Jurkat, Clone E6-1 (cell line): ENCODE data around the gene TFEC.
"Not testable (repeated sequence)": the region's sequence is repeated elsewhere in the genome, so short reads cannot be mapped to it uniquely, and the experiment has no call there.

ENCODE experiments used
- DNase-seq: peaks from one replicate; pipeline ENCODE4 v3.0.0-alpha.2; 2011; ENCODE audit warnings: low read depth, low spot score
- H3K4me3 ChIP-seq: 2 replicates; pipeline ENCODE4 v1.5.1; 2011; ENCODE audit warnings: mild to moderate bottlenecking, low read length, control low read depth, moderate library complexity

The TFEC gene

DNA sequence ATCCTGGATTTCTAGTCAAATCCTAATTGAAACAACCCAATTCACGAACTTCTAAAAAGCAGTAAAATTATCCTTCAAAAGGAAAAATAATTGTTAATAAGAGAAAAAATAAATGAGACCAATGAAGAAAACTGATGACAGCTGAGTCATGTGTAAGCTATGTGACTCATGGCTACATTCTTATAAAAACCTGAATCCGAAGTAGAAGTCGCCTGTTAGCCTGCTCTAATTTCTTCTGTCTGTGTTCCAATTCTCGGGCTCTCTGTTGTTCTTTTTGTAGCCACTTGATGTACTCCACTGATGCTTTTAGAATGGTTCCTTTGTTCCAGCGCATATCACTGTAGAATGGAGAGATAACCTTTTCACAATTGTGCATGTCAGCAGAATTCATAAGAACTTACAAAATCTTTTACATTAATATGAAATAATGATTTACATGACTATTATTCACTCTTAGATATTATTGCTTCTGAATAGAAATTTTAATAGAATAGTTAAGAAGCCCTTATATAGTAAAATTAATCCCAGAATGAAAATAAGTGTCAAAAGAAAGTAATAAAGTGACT lies 88.8 kb downstream of the TFEC start:
- DNase-seq, result no peak
- H3K4me3 ChIP-seq, result no peak overlapping the region

DNA sequence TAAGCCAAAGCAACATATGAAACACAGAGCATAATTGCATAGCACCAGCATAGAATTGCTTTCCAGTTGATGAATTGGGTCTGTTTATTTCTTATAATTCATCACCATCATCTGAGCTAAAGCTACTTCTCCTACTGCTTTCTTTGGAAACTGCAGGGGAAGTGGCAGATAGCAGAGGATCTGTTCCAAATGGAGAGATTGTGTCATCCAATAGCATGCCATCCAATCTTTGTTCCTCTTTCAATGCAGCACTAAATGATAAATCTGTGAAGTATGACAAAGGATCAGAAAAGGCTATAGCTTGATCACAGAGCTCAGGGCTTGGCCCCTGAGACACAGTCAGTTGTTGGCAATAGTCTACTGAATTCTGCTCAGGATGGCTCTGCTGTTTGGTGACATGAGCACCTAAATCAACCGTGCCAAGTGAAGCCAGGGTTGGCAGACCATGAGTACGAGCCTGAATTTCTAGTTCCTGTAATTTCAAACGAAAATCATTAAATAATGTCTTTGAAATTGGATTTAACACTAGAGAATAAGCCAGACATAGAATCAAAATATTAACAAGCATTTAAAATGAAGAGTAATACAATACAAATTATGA lies 90.0 kb downstream of the TFEC start:
- no peak for DNase-seq
- H3K4me3 ChIP-seq, result no peak overlapping the region

DNA sequence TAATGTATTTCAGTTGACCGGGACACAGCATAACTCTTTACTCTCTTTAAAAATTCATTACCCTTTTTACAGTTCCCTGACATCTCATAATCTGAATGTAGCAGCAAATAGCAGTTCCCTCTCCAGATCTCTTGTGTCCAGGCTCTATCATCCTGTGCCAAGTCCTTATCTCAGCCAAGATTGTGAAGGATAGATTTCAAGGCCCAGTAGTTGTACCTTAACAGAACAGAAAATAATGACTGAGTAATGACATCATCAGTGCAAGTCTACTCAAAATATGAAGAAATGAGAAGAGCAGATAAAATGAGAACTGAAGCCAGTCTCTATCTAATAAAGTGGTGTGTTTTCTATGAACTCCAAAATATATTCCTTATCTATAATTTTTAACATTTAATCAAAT lies 92.6 kb downstream of the TFEC start:
- no peak overlapping the region for H3K4me3 ChIP-seq
- no peak for DNase-seq

- no peak overlapping the region for H3K4me3 ChIP-seq
- DNase-seq, result no peak
Measured at GRCh38 chr7:115933471-115933870, 97.1 kb downstream of the TFEC start.

DNA sequence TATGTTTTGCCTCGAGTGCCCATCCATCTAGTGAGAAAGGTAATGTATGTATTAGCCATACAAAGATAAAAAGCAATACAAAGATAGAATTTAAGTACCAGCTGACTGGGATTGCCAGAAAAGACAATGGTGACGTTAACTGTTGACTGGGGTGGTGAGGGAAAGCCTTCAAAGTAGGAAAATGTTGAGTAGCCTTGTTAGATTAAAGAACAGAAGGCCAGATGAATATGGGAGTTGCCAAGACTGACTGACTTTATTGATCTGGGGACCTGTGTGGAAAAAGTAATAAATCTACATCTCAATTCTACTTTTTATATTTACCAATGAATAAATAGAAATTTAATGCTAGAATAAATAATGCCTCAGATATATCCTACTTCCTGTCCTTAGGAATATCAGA lies 97.7 kb downstream of the TFEC start:
- no peak for DNase-seq
- H3K4me3 ChIP-seq, result no peak overlapping the region

DNA sequence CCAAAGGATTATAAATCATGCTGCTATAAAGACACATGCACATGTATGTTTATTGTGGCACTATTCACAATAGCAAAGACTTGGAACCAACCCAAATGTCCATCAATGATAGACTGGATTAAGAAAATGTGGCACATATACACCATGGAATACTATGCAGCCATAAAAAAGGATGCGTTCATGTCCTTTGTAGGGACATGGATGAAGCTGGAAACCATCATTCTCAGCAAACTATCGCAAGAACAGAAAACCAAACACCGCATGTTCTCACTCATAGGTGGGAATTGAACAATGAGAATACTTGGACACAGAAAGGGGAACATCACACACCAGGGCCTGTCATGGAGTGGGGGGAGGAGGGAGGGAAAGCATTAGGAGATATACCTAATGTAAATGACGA lies 100.4 kb downstream of the TFEC start:
- H3K4me3 ChIP-seq, DNase-seq: not testable (repeated sequence)

GRCh38 chr7:115929736-115930135 lies 100.8 kb downstream of the TFEC start:
- H3K4me3 ChIP-seq, DNase-seq: not testable (repeated sequence)

- DNase-seq, result no peak
- no peak overlapping the region for H3K4me3 ChIP-seq
Measured at GRCh38 chr7:115924411-115924810, 106.2 kb downstream of the TFEC start.

- DNase-seq, result no peak
- no peak overlapping the region for H3K4me3 ChIP-seq
Measured at GRCh38 chr7:115920367-115920766, 110.2 kb downstream of the TFEC start.

- no peak for DNase-seq
- no peak overlapping the region for H3K4me3 ChIP-seq
Measured at GRCh38 chr7:115914951-115915350, 115.6 kb downstream of the TFEC start.

GRCh38 chr7:115911465-115911864 lies 119.1 kb downstream of the TFEC start:
- H3K4me3 ChIP-seq, result no peak overlapping the region
- DNase-seq, result no peak

GRCh38 chr7:115910541-115911164 lies 119.9 kb downstream of the TFEC start:
- H3K4me3 ChIP-seq, result no peak overlapping the region
- DNase-seq, result peak; percentile 21

- DNase-seq, result no peak
- H3K4me3 ChIP-seq, result no peak overlapping the region
Measured at GRCh38 chr7:115906731-115907130, 123.8 kb downstream of the TFEC start.

GRCh38 chr7:115889669-115889984 lies 140.9 kb downstream of the TFEC start:
- no peak overlapping the region for H3K4me3 ChIP-seq
- DNase-seq, result no peak

DNA sequence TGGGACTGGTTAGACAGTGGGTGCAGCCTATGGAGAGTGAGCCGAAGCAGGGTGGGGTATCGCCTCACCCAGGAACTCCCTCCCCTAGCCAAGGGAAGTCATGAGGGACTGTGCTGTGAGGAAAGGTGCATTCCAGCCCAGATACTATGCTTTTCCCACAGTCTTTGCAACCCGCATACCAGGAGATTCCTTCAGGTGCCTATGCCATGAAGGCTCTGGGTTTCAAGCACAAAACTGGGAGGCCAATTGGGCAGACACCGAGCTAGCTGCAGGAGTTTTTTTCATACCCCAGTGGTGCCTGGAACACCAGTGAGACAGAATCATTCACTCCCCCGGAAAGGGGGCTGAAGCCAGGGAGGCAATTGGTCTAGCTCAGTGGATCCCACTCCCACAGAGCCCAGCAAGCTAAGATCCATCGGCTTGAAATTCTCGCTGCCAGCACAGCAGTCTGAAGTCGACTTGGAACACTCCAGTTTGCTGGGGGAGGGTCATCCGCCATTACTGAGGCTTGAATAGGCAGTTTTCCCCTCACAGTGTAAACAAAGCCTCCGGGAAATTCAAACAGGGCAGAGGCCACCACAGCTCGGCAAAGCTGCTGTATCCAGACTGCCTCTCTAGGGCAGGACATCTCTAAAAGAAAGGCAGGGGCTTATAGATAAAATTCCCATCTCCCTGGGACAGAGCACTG lies 141.4 kb downstream of the TFEC start:
- H3K4me3 ChIP-seq, result no peak overlapping the region
- DNase-seq, result no peak

DNA sequence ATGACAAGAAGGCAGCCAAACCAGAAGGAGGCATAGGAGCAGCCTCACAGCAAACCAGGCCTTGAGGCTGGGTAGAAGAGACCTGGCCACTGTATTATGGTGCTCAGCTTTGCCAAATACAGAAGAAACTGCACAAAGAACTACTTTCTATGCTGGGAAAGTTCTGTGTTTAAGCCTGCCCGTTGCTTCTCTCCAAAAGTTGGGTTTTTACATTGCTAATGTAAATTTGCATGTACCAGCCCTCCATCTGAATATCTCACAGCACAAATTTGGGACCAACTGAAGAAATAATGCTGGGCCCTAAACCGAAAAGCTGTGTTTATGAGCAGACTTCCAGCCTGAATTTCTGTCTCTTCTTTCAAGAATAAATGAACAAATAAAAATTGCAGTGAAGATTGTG lies 145.0 kb downstream of the TFEC start:
- DNase-seq, result no peak
- no peak overlapping the region for H3K4me3 ChIP-seq
